HG02642 (cell line): ENCODE measurements around the gene ARL6IP4.
"Not testable (repeated sequence)": the region's sequence is repeated elsewhere in the genome, so short reads cannot be mapped to it uniquely, and the experiment has no call there.

ENCODE experiments used
- ATAC-seq: cut with Tn5 transposase; IDR thresholded peaks from one replicate; pipeline ENCODE4 v1.9.1; 2021; ENCODE audit warnings: mild to moderate bottlenecking; ENCODE audit not compliant: unreplicated experiment, poor library complexity

Gene ARL6IP4

DNA sequence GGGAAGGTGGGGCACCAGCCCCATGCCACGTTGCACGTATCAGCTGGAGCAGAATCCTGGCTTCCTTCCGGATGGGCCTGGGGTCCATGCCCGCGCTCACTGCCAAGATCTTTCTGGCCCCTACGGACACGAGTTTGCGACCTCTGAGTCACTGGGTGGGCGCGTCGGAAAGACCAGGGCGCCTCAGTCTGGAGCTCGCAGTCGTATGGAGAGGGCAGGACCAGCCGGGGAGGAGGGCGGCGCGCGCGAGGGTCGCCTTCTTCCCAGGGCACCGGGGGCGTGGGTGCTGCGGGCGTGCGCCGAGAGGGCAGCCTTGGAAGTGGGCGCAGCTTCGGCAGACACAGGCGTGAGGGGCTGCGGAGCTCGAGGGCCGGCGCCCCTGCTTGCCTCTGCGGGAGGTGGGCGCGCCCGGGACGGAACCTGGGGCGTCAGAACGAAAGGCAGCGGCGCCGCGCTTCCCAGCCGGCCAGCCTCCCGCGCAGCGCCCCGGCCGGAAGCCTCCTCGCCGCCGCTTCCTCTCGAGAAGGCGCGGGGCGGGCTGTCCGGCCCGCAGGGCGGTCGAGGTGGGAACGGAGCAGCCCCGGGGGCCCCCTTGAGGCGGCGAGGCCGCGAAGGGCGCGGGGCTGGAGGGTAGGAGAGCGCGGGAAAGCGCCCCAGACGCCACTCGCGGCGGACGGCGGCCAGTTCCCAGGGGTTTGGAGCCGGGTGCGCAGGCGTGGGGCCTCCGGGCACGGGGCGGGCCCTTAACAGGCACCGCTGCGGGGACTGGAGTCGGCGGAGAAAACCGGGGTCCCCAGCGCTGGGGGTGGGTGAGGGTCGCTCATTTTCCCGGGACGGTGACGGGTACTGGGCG, at the start of gene ARL6IP4:
TSS of gene ARL6IP4 (plus strand) at position 499 of the 853 bp plus-strand sequence. CDS start 459 bp downstream, outside the sequence.
- peak; percentile 62 for ATAC-seq

DNA sequence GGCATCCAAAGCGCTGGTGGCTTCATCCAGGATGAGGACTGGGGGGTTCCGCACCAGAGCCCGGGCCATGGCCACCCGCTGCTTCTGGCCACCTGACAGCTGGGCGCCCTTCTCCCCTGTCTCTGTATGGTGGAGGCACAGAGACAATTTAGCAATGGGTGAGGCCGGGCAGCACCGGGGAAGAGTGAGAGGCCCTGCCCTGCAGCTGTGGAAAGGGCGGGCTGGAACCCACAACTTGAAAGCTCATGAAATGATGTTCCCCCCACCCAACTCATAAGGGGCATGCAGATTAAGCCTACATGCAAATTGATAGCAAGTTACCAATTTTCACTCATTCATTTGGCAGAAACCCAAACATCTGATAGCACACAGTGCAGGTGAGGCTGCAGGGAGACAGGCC, 48.3 kb upstream of the ARL6IP4 start:
- ATAC-seq: no peak

DNA sequence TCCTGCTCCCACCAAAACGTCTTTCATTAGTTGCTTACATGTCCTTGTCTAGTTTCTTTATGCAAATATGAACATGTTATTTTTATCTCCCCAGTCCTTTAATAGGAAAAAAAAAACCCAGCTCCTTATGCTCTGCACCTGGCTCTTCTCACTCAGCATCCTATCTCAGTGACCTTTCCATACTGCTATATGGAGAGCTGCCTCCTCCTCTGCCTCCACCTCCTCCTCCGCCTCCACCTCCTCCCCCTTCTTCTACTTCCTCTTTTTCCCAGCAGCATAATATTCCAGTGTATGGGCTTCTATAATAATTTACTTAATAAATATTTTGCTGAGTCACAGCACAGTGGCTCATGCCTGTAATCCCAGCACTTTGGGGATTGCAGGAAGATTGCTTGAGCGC, 45.8 kb upstream of the ARL6IP4 start:
- no peak for ATAC-seq

DNA sequence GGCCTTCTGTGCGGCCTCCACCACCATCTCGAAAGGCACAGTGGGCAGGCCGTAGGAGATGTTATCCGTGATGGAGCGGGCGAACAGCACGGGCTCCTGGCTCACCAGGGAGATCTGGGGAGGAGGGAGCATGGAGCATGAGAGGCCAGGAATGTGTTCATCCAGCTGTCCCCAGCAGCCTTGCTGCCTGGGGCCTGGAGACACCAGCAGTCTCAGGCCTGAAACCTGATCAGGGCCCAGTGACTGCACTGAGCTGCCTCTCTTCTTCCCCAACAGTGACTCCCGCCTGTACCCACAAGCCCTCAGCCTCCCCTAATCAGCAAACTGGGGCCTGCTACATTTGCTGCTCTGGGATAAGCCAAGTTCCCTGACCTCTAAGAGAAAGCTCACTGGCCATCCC, 45.2 kb upstream of the ARL6IP4 start:
- ATAC-seq: no peak

DNA sequence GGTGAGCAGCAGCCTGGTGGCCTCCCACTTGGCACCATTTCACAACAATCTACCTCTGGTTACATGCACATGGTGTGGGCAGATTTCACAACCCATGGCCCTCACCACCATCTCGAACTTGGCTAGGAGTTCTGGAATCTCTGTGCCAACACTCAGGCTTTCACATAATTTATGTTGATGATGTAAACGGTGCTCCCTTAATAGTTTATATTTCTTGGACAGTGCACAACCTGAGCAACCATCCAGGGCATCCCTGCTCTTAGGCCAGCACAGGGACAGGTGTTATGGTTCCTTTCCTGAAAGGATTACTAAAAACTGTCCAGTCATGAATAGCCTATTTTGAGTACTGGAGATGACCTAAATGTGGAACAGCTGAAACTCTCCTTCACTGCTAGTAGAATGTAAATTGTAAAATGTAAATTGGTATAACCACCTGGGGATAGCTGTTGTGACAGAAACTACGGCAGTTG, 42.8 kb upstream of the ARL6IP4 start:
- ATAC-seq: no peak

DNA sequence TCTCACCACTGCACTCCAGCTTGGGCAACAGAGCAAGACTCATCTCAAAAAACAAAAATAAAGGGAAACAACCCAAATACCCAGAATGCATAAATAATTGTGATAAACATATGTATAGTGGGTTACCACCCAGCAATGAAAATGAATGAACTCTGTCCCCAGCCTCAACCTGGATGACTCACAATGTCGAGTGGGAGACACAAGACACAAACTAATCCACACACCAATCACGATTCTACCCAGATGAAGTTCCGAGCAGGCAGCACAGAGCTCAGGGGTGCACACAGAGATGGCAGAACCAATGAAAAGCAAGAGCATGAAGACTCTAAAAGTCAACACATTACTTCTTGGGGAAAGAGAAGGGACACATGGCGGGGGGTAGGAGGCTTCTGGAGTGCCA, 41.4 kb upstream of the ARL6IP4 start:
- ATAC-seq: no peak

DNA sequence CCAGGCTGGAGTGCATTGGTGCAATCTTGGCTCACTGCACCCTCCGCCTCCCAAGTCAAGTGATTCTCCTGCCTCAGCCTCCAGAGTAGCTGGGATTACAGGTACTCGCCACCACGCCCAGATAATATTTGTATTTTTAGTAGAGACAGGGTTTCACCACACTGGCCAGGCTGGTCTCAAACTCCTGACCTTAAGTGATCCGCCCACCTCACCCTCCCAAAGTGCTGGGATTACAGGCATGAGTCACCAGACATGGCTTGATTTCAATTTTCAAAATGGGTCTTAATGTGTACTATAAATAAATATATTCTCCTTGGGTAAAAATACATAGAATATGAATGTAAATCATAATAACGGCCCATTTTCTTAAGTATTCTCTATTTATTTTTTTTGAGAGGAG, 39.1 kb upstream of the ARL6IP4 start:
- ATAC-seq: not testable (repeated sequence)

DNA sequence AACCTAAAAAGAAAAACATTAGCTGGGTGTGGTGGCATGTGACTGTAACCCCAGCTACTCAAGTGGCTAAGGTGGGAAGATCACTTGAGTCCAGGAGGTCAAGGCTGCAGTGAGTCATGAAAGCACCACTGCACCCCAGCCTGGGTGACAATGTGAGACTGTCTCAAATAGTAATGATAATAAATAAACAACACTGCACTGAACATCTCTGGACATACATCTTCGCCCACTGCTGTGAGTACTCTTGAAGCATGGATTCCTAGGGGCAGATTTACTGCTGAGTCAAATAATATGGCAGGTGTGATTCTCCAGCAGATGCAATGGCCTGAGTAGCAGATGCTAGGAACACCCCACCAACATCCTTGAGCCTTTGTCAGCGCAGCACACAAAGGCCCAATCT, 37.8 kb upstream of the ARL6IP4 start:
- no peak for ATAC-seq

DNA sequence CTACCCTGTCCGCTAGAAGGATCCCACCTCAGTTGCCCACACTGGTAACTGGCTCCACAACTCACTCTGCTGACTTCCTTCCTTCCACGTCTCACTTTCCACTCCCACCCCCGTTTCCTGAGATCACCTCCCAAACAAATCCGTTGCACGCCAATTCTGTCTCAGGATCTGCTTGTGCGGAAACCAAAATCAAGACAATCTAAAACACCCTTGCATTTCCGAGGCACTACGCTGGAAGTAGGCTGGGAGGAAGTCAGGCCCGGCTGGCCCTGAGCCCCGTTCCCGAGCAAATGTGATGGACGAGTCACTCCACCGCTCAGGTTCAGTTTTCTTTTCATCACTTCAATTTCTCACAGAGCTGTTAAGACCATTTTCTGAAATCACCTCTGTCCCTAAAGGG, 37.3 kb upstream of the ARL6IP4 start:
- no peak for ATAC-seq

DNA sequence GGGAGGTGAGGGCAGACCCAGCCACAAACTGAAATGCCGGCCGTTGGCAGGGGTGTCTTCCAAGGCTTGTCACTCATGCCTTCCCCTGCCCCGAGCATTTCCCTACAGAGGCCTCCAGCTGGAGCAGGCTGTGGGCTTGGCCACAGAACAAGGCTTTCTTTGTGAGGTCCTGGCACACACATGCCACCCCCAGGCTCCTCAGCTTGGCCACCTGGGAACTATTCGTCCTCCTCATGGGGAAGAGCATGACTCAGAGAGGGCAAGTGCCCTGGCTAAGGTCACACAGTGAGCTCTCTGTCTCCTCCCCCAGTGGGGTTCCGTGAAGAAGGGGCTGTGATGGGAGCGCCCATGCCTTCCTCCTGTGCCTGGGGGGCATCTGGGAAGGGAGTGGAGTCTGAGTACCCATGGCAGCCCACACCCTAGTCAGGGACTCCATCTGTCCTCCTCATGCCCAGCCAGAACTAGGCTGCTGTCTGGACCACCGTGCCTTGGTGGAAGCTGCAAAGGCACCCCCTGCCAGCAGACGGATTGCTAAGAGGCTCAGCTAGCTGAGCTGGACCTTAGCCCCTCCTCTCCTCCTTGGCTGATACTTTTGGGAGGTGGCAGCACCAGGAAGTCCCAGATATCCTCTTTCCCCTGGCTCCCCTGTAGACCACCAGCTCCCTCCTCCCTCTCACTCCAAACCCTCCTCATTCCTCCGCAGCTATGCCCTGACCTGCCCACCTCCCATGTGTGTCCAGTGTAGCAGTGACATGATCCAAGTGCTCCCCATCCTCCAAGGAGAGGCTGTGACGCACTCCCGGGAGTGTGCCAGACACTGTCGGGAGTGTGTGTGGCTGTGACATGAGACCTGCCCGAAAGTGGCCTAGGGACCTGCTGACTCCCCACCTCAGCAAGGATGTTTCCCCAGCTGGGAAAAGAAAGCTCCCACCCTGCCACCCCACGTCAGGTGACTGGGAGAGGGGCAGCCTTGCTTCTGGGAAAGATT, 35.6 kb upstream of the ARL6IP4 start:
- no peak for ATAC-seq

DNA sequence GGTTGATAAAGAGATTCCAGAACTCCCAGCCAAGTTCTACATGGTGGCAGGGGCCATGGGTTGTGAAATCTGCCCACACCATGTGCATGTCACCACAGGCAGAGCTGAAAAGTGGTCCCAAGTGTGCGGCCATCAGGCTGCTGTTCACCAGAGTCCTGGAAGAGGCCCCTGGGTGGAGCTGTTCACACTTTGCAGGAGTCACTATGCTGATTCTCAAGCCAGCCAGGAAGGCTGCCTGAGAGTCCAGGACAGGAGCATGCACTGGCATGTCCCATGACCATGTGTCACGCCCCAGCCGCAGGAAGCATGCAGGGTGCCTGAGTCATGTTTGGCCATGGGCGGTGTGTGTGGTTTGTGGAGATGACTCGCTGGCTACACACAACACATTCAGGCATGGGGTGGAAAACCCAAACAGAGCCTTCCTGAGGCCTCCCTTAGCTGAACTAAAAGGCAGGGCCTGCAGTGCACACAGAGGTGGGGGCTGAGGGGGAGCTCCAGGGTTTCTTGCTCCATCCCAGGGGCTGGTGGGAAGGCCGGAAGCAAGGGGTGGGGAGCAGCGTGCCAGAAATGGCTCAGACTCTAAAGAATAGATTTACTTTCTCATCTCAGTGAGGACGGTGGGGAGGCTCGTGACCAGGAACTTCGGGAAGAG, 33.7 kb upstream of the ARL6IP4 start:
- ATAC-seq: peak; percentile 64

DNA sequence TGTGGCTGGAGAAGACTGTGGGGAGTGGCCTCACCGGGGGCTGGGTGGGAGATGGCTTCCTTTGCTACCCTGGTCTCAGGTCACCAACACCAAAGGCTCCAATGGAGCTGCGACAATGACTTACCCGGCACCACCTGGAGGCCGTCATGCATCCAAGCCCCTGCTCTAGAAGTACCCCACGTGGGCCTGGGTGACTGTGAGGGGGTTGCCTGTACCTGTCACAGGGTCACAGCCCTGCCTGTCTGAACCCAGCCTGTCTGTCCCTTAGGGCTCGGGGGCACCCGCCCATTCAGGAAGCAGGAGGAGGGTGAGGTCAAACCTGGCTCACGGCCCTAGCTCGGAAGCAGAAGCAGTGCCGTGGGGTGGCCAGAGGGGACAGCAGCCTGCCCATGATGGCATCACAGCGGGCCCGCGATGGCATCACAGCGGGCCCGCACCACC, 33.1 kb upstream of the ARL6IP4 start:
- ATAC-seq: peak; percentile 2

DNA sequence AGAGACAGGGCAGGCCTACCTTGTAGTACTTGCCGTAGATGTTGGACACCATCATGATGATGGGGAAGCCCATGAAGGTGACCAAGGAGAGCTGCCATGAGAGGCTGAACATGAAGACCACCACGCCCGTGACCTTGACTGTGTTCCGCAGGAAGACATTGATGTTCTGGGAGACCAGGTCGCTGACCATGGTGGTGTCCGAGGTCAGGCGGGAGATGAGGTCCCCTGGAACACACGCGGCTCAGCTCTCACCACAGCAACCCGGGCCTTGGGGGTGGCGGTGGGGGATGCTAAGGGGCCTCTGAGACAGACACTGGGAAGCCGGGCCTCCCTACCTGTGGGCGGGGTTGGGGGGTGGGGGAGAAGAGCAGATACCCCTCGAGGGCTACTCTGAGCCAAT, 31.9 kb upstream of the ARL6IP4 start:
- no peak for ATAC-seq

DNA sequence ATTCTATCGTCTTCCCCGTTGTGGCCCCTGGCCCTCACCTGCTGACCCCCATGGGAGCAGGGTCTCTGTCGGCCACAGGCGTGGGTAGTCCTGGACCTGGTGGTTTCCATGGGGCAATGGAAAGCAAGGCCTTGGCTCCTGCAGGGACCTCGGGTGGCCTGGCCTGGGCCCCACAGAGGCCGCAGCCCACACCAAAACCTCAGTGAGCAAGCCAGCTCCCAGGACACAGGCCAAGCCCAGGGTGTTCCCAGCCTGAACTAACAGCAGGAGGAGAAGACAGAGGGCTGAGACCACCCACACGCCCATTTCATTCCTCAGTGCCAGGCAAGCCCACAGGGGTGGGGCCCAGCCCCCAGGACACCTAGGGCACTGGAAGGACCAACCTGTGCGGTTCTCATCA, 31.1 kb upstream of the ARL6IP4 start:
- no peak for ATAC-seq

DNA sequence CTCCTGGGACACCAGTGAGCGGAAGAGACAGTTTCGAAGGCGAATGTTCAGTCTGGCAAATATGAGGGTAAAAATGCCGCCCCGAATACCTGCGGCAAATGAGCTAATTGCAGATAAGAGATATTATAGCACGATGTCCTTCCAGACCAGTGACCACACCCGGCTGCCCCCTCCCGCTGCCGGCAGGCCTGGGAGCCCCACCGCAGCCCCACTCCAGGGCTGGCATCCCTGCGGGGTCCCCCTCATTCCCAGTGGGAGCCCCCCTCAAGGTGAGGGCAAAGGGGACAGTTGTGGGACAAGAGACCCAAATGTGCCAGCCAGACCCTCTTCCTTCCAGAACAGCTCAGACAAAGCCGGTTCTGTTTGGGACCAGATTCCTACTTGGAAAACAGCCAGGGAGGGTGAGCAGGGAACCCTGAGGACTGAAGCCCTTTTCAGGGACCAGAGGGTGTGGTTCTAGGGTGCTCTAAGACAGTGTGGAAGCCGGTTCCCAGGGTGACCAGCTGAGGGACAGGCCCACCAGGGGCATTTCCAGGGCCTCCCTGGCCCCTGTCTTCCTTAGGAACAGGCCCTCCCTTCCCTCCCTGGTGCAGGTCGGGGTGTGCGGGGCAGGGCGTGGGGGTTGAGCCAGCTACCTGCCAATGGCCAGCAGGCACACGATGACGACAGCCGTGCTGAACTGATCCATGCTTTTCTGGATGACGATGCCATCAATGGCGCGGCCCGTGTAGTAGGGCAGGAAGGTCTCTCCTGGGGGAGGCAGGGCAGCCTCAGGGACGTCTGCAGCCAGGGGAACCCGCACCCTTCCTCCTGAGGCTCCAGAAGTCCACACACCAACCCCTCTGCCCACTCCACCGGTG, 30.4 kb upstream of the ARL6IP4 start:
- no peak for ATAC-seq

DNA sequence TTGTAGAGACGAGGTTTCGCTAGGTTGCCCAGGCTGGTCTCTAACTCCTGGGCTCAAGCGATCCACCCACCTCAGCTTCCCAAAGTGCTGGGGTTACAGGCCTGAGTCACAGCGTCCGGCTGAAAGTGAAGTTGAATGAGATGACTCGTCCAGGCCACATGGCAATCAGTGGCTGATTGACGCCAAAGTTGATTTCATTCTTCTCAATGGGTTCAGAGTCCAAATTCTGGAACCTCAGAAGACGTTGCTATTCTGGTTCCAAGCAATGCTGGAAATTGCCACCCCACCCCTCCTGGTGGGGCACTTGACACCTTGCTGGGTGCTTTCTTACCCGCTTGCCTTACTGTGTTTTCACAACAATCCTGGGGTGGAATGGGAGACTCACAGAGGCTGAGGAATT, 29.1 kb upstream of the ARL6IP4 start:
- no peak for ATAC-seq

DNA sequence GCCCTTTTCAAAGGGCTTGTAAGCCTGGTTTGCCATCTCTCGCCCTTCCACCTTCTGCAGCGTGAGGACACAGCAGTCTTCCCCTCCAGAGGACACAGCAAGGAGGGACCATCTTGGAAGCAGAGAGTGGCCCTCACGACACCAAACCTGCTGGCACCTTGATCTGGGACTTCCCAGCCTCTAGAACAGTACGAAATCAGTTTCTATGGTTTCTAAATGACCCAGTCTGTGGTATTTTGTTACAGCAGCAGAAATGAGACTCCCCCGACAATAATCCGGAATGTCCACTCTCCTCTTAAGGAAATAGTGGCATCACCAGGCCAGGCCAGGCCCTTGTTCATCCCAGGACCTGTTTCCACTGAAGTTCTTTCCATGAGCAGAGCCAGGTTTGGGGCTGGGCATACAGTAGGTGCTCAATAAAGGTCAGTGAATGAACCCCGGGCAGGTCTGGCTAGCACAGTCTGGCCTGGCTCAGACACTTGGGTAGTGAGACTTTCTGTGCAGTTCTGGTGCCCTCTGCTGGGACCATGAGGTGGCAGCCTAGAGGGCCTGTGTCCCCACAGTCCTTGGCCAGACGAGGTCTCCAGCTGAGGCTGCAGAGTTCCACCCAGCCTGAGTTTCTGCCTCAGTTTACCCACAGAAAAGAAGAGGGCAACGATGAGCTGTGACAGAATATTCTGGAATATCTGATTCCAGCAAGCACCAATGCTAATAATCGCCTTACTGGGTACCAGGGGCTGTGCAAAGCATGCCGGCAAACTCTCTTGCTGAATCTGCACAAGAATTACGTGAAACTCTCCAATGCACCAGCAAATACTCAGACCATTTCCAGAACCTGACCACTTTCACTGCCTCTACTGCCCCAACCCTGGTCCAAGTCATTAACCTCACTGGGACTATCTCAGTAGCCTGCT, 28.2 kb upstream of the ARL6IP4 start:
- ATAC-seq: peak; percentile 72

DNA sequence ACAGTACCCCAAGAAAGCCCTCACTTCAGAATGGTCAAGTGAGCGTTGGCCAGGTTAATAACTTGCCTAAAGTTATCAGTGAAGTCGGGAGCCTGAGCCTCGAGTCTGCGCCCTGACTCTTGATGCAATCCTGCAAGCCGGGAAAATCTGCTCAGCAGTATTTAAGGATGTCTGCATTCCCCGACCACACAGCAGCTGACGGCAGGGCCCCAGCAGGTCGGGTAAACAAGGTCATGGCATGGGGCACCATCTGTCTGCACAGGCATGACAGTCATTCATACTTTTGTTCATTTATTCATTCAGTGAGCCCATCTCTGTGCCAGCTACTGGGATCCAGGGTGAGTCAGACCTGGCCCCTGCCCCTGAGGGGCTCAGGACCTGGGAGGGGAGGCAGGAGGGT, 25.3 kb upstream of the ARL6IP4 start:
- no peak for ATAC-seq

DNA sequence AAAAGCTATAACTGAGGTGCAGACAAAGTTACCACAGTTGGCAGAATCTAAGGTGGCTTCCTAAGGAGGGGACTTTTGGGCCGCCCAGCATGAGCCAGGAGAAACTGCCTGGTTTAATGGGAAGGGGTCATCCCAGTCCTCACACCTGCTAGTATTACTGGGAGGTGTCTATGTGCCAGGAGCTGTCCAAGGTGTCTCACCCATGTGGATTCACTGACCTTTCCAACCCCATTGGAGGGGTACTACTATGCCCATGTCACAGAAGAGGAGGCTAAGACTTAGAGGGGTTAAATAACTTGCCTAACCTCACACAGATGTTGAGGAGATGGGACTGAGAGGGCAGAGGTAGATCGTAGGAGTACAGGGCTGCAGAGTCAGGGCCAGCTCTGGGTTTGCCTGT, 24.4 kb upstream of the ARL6IP4 start:
- no peak for ATAC-seq
